WI38 (cell line): Measurements from ENCODE around the gene TM4SF4.

Source experiments
- H3K4me3 ChIP-seq: 2 replicates; pipeline ENCODE4 v1.5.1; 2011; ENCODE audit warnings: low read depth, mild to moderate bottlenecking, control low read depth, low read length
- CTCF ChIP-seq: IDR thresholded peaks from 2 replicates; pipeline ENCODE4 v1.5.1; 2012; ENCODE audit warnings: low read depth, mild to moderate bottlenecking, control low read depth, low read length

Gene TM4SF4

GRCh38 chr3:149481491-149481890, 7.0 kb downstream of the TM4SF4 start:
- no peak for TF ChIP-seq CTCF
- no peak overlapping the region for H3K4me3 ChIP-seq

GRCh38 chr3:149486726-149487125, 12.2 kb downstream of the TM4SF4 start:
- H3K4me3 ChIP-seq: no peak overlapping the region
- no peak for TF ChIP-seq CTCF

GRCh38 chr3:149487598-149488197, 13.2 kb downstream of the TM4SF4 start:
- peak; percentile 38; the same call in 1 of the 2 replicates for TF ChIP-seq CTCF
- H3K4me3 ChIP-seq: no peak overlapping the region

GRCh38 chr3:149489060-149489690, 14.7 kb downstream of the TM4SF4 start:
- peak; percentile 69 for TF ChIP-seq CTCF
- H3K4me3 ChIP-seq: no peak overlapping the region

- no peak for TF ChIP-seq CTCF
- no peak overlapping the region for H3K4me3 ChIP-seq
Observed at GRCh38 chr3:149490260-149490971, 15.9 kb downstream of the TM4SF4 start.

GRCh38 chr3:149493315-149494021, 19.0 kb downstream of the TM4SF4 start:
- TF ChIP-seq CTCF: no peak
- no peak overlapping the region for H3K4me3 ChIP-seq
